Measurements from ENCODE around the gene SMAD6. TPM values are rescaled to one million over a fixed set of nuclear protein-coding genes. Genes with fewer than 3 reads are reported as not detected.

SMAD6 gene
- total and polyA plus RNA-seq, 11 donors, result 10.4 to 65.9 (median 20.6) TPM

DNA sequence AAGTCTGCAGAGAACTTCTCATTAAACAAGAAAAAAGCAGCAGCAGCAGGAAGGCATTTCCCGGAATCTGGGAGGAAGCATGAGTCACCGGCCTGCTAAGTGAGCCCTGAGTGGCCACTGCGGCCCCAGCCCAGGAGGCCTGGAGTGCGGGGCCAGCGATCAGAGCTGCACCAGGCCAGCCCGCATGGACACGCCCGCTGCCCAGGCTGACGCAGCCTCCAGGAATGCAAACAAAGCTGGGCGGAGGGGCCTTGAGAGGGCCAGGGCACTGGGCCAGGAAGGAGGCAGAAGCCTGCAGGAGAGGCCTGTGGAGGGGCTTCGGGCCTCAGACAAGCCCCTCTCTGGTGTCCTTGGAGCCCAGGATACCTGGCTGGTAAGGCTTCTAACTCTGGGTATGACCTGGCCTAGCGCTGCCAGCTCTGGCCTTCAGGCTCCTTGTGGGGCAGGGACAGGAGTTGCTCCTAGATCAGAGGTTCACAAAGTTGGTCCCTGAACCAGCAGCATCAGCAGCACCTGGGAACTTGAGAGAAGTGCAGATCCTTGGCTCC is 101.2 kb downstream of the SMAD6 start:
- H3K9me3 ChIP-seq, result no peaks in the 10 kb centered on the region
- H3K27ac ChIP-seq, result peak overlapping the region; percentile 50 to 87 (median 78)
- H3K4me3 ChIP-seq, result no peak overlapping the region
- intact Hi-C loops (cut with DNase I), result loop anchor here in 6 of 10 donors (2.0 to 5.0 kb wide), 3 partner anchors 34 to 40 kb away; no protein-coding TSS in a partner anchor
- DNase-seq, result peak; percentile 80 to 94 (median 91)
- WGBS, 4 donors, result 0 to 15% (median 10%) methylated on average over 10 to 12 of the region's 12 CpGs
- no peaks in the 10 kb centered on the region for H3K27me3 ChIP-seq
- H3K36me3 ChIP-seq, result no peaks in the 10 kb centered on the region
- peaks cover 6 to 39% (median 24%) of the 10 kb centered on the region in 12 donors for H3K4me1 ChIP-seq
- TF ChIP-seq, protein P1, sequence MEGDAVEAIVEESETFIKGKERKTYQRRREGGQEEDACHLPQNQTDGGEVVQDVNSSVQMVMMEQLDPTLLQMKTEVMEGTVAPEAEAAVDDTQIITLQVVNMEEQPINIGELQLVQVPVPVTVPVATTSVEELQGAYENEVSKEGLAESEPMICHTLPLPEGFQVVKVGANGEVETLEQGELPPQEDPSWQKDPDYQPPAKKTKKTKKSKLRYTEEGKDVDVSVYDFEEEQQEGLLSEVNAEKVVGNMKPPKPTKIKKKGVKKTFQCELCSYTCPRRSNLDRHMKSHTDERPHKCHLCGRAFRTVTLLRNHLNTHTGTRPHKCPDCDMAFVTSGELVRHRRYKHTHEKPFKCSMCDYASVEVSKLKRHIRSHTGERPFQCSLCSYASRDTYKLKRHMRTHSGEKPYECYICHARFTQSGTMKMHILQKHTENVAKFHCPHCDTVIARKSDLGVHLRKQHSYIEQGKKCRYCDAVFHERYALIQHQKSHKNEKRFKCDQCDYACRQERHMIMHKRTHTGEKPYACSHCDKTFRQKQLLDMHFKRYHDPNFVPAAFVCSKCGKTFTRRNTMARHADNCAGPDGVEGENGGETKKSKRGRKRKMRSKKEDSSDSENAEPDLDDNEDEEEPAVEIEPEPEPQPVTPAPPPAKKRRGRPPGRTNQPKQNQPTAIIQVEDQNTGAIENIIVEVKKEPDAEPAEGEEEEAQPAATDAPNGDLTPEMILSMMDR (IDR thresholded peaks at IDR 0.05), result no peak
- TF ChIP-seq POLR2A (IDR thresholded peaks at IDR 0.05), result peak in 1 of 2 donors; percentile 11
- ATAC-seq, result peak; percentile 89 to 100 (median 98)

DNA sequence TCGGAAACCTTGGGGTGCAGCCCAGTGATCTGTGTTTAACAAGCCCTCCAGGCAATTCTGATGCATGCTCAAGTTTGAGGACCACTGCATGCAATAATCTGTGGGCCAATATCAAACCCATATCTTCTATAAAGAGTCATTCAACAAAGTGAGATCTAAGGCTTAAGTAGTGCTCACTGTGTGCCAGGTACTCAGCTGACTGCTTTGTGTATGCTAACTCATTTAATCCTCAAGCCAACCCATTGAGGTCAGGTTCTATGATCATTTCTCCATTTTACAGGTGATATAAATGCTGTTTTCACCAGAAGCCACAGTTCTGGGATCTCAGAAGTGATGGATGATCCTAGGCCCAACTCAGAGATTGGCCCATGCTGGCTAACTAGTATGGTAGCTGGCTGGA is 101.7 kb downstream of the SMAD6 start:
- no peaks in the 10 kb centered on the region for H3K27me3 ChIP-seq
- no peaks in the 10 kb centered on the region for H3K9me3 ChIP-seq
- ATAC-seq, result no peak
- 78 to 94% (median 90%) methylated on average over 1 of the region's 1 CpG for WGBS, 4 donors
- H3K36me3 ChIP-seq, result no peaks in the 10 kb centered on the region
- peak overlapping the region; percentile 50 to 87 (median 78) for H3K27ac ChIP-seq
- TF ChIP-seq, protein P1 (IDR thresholded peaks at IDR 0.05), result no peak
- TF ChIP-seq POLR2A (IDR thresholded peaks at IDR 0.05), result no peak
- DNase-seq, result no peak
- H3K4me1 ChIP-seq, result peaks cover 6 to 39% (median 24%) of the 10 kb centered on the region in 12 donors
- no peak overlapping the region for H3K4me3 ChIP-seq
- intact Hi-C loops (cut with DNase I), result loop anchor here in 6 of 10 donors (2.0 to 5.0 kb wide), 3 partner anchors 34 to 39 kb away; no protein-coding TSS in a partner anchor

DNA sequence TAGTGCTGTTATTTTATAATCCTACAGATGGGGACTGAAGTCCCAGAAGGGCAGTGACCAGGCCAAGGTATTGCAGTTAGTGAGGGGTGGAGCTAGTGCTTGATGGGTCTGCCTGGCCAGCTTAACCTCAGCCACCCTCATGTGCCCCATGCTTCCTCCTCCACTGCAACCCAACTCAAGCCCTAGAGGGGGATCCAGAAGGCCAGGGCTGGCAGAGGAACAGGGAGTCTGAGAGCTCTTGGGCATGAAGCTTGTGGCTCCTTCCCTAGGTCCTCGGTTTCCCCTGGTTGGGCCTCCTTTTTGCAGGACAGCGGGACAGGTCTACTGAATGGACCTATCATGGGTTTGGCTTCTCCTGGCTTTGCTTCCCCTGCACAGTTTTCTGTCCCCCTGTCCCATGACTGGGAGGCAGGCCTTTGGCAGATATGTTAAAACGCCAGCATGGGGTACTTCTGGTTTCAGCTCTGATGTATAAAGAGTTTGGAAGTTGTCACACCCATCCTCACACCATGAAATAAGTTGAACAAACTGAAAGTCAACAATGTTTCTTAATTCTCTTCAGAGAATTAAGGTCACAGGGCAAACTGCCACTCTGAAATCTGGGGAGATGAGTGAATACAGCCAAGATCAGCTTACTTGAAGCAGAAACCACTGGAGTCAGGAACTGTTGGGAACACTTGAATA is 103.3 kb downstream of the SMAD6 start:
- no peak for ATAC-seq
- H3K4me3 ChIP-seq, result no peak overlapping the region
- H3K4me1 ChIP-seq, result peaks cover 6 to 39% (median 24%) of the 10 kb centered on the region in 12 donors
- H3K27me3 ChIP-seq, result no peaks in the 10 kb centered on the region
- no peaks in the 10 kb centered on the region for H3K9me3 ChIP-seq
- no peaks in the 10 kb centered on the region for H3K36me3 ChIP-seq
- intact Hi-C loops (cut with DNase I), result no loop called here
- 94 to 99% (median 95%) methylated on average over 3 of the region's 3 CpGs for WGBS, 4 donors
- TF ChIP-seq POLR2A (IDR thresholded peaks at IDR 0.05), result no peak
- TF ChIP-seq, protein P1 (IDR thresholded peaks at IDR 0.05), result no peak
- peak overlapping the region in 1 of 12 donors; percentile 15 for H3K27ac ChIP-seq
- no peak for DNase-seq

DNA sequence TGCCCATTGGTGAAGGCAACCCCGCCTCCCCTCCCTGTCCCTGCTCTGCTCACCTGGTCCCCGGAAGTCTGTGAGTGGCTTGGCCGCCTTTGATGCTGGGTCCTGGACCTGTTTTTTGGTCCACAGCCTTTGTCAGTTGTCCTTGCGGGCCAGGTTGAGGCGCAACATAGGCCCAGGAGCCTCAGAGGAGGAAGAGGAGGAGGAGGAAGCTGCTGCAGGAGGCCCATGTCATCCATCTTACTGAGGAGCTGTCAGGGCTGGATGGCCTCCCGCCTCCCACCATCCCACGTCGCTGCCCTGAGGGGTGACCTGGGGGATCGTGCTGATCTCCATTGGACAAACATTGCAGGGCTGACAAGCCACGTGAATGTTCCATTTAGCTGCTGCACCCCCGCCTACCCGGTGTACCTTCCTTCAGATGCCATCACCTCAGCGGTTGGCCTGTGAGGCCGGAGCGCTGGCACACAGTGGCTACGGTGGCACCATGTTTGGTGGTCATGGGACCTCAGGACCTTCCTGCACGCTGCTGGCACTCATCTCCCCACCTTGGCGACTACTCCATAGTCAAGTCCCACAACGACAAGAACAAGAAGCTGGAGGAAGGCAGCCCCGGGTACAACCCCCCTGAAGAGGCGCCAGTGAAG is 106.3 kb downstream of the SMAD6 start:
- no peak for DNase-seq
- Histone ChIP-seq H3K27ac (no peak overlapping the region), H3K4me1 (peaks cover 0 to 24% (median 8%) of the 10 kb centered on the region in 12 donors), H3K36me3 (no peaks in the 10 kb centered on the region), H3K27me3 (no peaks in the 10 kb centered on the region), H3K9me3 (no peaks in the 10 kb centered on the region), H3K4me3 (no peak overlapping the region)
- TF ChIP-seq POLR2A (IDR thresholded peaks at IDR 0.05), result no peak
- TF ChIP-seq, protein P1 (IDR thresholded peaks at IDR 0.05), result no peak
- peak in 1 of 4 donors; percentile 31 for ATAC-seq
- intact Hi-C loops (cut with DNase I), result no loop called here
- 92 to 96% (median 95%) methylated on average over 15 to 21 of the region's 21 CpGs for WGBS, 4 donors

Measured in heart left ventricle (tissue), 16 donors.